Right lobe of liver (tissue), 4 donors: ENCODE measurements around the gene TSHR.

ENCODE experiments used
- POLR2A ChIP-seq: fragments of 450-650 bp; IDR thresholded peaks from one replicate; pipeline ENCODE4 v1.6.1; 2017; ENCODE audit warnings: antibody characterized with exemption, mild to moderate bottlenecking
- TF ChIP-seq, protein P1 (sequence below), 4 donors: fragments of 200-600 bp in 3 of 4; fragments of 450-650 bp in 1 of 4; IDR thresholded peaks; one replicate each; pipeline versions ENCODE4 v1.5.1 to v1.8.0; 2016 to 2022; ENCODE audit warnings: antibody characterized with exemption in 4 of 4, mild to moderate bottlenecking in 2 of 4
- donor health status: DM: no; HTN: no; CAD: no.
- donor health status: DM: no; HTN: no; CAD: no.
- donor health status: DM: no; HTN: yes; CAD: no.

DNA sequence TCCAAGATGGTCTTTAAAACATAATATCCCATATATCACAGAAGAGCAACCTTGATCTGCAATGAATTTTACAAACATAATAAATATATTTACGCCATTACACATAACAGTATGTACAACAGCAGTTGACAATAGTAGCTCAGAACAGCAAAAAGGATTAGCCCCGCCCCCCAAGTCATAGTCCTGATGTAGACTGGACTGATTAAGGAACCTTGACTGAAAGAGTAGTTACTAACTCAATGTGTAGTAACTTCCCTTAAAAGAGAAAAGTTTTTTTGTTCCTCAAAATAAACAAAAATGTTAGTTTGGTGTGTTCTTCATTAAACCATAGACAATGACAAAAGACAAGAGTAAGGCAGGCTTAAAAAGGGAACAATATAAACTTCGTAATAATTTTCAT, 220.8 kb downstream of the TSHR start:
- TF ChIP-seq, protein P1, sequence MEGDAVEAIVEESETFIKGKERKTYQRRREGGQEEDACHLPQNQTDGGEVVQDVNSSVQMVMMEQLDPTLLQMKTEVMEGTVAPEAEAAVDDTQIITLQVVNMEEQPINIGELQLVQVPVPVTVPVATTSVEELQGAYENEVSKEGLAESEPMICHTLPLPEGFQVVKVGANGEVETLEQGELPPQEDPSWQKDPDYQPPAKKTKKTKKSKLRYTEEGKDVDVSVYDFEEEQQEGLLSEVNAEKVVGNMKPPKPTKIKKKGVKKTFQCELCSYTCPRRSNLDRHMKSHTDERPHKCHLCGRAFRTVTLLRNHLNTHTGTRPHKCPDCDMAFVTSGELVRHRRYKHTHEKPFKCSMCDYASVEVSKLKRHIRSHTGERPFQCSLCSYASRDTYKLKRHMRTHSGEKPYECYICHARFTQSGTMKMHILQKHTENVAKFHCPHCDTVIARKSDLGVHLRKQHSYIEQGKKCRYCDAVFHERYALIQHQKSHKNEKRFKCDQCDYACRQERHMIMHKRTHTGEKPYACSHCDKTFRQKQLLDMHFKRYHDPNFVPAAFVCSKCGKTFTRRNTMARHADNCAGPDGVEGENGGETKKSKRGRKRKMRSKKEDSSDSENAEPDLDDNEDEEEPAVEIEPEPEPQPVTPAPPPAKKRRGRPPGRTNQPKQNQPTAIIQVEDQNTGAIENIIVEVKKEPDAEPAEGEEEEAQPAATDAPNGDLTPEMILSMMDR (IDR thresholded peaks at IDR 0.05): no peak
- no peak for TF ChIP-seq POLR2A
